G401 (cell line): Measurements from ENCODE around the gene BICRAL. TPM values are rescaled to one million over a fixed set of nuclear protein-coding genes. Genes with fewer than 3 reads are reported as not detected.

ENCODE experiments used
- DNase-seq: peaks from one replicate; pipeline ENCODE4 v3.0.0-alpha.2; 2015; ENCODE audit warnings: low spot score
- in situ Hi-C: cut with HindIII; loops from 2 replicates; pipeline ENCODE4 v1.10.0; 2016; ENCODE audit warnings: low sequenced_read_pairs, mixed read lengths
- total RNA-seq: library from RNA; depleted of rRNA; stranded (reverse); fragments of >200 nt; shearing (Covaris generic); gene quantifications from 2 replicates; pipeline ENCODE4 v1.2.3, GENCODE V29; 2014

BICRAL gene
- total RNA-seq, 1 experiment from 2014 or later, result 1.6 TPM

GRCh38 chr6:42820512-42821340, 38.9 kb downstream of the BICRAL start:
- in situ Hi-C loops, result loop anchor here (5.0 kb wide), 1 partner anchor 53 kb away; no protein-coding TSS in a partner anchor
- peak; percentile 26 for DNase-seq

- in situ Hi-C loops, result loop anchor here (5.0 kb wide), 1 partner anchor 54 kb away; no protein-coding TSS in a partner anchor
- no peak for DNase-seq
Observed at GRCh38 chr6:42821341-42821668, 39.5 kb downstream of the BICRAL start.

DNA sequence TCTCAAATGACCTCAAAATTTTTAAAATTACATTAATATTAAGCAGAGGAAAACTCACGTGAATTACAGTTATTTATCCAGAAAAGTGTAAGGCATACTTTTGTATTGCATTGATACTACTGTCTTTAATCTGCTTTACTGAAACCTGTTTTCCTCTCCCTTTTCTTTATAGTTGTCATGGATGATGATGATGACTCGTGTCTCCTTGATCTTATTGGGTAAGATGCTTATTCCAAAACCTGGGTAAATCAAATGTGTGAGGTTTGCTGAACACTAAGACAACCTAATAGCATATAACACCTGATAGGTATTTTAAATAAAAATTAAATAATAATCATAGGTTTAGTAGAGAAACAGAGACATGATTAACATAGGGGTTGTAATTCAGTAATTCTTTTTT, 40.0 kb downstream of the BICRAL start:
- in situ Hi-C loops, result loop anchor here (5.0 kb wide), 1 partner anchor 55 kb away; no protein-coding TSS in a partner anchor
- DNase-seq, result no peak

- no peak for DNase-seq
- in situ Hi-C loops, result no loop called here
Observed at GRCh38 chr6:42829561-42830092, 47.8 kb downstream of the BICRAL start.

GRCh38 chr6:42831237-42831636, 49.4 kb downstream of the BICRAL start:
- in situ Hi-C loops, result no loop called here
- no peak for DNase-seq

DNA sequence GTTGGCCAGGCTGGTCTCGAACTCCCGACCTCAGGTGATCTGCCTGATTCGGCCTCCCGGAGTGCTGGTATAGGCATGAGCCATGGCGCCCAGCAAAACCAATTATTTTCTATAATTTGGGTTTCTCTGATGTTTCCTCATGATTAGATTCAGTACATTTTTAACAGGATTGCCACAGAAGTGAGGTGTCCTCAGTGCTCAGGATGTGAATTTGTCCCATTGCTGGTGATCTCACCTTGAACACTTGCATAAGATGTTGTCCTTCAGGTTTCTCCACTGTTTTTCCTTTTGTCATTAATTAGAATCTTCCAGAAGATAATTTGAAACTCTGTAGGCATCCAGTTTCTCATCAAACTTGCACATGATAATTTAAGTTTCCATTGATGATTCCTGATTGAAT, 52.2 kb downstream of the BICRAL start:
- no peak for DNase-seq
- in situ Hi-C loops, result no loop called here

DNA sequence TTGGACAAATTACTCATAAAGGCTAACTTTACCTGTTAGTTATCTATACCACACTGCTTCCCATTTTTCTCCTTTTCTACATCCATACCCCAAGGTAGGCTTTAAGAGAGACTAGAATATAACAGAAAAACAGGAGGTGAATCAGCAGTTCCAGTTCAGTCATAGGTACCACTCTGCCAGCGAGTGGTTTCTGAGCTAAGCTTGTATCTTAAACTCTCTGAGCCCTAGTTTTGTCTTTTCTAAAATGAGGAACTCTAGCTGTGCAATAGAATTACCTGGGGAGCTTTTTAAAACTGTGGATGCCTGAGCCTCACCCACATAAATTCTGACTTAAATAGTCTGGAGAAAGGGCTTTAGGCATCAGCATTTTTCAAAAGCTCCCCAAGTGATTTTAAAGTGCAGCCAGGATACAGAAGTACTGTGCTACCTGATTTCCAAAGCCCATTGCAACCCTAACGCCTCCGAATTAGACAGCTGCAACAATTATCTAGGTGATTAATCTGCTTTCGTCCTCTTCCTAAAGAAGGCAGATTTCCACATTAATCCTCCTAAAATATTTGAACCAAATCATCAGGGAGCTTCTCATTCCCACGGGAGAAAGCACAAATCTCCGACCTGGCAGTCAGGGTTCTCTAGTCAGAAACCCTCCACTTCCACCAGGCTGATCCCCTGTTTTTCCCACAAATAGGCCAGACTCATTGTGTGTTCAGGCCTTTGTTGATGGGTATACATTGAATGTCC, 60.2 kb downstream of the BICRAL start:
- in situ Hi-C loops, result no loop called here
- DNase-seq, result no peak

DNA sequence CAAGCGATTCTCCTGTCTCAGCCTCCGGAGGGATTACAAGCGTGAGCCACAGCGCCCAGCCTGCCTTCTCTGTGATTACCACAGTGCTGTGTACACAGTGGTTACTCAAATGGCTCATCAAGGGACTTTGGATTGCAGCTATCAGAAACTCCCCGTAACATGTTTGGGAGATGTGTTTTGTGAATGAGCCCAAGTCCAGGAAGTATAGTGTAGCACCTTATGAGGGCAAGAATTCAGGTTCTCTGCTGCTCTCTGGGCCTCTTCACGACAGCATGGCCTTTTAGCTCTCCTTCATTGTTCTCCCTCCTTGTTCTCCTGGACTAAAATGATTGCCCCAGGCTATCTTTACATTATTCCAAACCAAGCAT, 63.5 kb downstream of the BICRAL start:
- in situ Hi-C loops, result no loop called here
- no peak for DNase-seq

GRCh38 chr6:42846505-42846904, 64.7 kb downstream of the BICRAL start:
- peak; percentile 70 for DNase-seq
- in situ Hi-C loops, result no loop called here

DNA sequence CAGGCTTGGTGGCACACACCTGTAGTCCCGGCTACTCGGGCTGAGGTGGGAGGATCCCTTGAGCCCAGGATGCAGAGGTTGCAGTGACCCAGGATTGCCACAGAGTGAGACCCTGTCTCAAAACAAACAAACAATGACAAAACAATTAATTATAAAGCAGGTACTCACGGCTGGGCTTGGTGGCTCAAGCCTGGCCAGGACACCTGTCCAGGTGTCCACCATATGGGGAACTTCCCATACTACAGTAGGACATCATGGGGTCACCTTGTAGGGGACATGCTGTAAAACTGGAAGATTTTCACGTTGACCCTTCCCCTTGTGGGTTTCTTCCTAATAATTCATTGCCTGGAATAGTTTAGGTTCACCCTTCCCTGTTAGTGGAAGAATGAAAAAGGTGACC, 66.8 kb downstream of the BICRAL start:
- in situ Hi-C loops, result no loop called here

GRCh38 chr6:42851599-42851998, 69.7 kb downstream of the BICRAL start:
- DNase-seq, result no peak
- in situ Hi-C loops, result loop anchor here (25.0 kb wide), 1 partner anchor 189 kb away; no protein-coding TSS in a partner anchor

More for the DNA sequence above, 66.8 kb downstream of the BICRAL start:
- DNase-seq, result no peak

DNA sequence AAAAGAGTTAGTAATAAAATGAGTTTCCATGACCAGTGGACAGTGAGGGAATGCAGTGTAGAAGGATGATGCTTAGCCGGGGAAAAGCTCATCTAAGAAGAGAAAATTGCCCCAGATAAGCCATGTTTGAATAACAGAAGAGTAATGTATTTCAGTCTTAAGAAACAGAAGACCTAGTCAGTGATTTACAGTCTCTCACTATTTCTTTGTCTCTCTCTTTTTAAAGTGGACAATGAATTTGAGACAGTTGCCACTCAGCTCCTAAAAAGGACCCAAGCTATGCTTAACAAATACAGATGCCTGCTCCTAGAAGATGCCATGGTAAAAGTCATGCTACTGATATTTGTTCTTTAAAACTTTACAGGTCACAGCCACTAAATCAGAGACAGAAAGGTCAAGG, 78.2 kb downstream of the BICRAL start:
- no peak for DNase-seq
- in situ Hi-C loops, result loop anchor here (25.0 kb wide), 1 partner anchor 198 kb away; no protein-coding TSS in a partner anchor

DNA sequence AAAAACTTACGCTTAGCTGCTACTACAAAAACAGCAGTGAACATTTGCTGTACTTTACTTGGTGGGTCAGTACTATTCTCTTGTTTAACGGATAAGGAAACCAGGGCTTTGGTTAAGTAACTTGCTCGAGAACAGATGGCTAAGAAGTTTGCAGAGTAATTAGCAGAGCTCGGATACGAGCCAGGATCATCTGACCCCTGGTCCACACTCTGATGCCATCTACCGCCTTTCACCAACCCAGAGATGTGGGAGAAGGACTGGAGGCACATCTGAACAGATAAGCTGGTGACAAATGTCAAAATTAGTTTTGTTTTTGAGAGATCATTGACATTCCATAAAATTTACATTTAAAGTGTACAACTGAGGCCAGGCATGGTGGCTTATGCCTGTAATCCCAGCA, 78.6 kb downstream of the BICRAL start:
- in situ Hi-C loops, result loop anchor here (25.0 kb wide), 1 partner anchor 198 kb away; no protein-coding TSS in a partner anchor
- no peak for DNase-seq

GRCh38 chr6:42864602-42865001, 82.8 kb downstream of the BICRAL start:
- in situ Hi-C loops, result loop anchor here (25.0 kb wide), 1 partner anchor 202 kb away; no protein-coding TSS in a partner anchor
- DNase-seq, result no peak

DNA sequence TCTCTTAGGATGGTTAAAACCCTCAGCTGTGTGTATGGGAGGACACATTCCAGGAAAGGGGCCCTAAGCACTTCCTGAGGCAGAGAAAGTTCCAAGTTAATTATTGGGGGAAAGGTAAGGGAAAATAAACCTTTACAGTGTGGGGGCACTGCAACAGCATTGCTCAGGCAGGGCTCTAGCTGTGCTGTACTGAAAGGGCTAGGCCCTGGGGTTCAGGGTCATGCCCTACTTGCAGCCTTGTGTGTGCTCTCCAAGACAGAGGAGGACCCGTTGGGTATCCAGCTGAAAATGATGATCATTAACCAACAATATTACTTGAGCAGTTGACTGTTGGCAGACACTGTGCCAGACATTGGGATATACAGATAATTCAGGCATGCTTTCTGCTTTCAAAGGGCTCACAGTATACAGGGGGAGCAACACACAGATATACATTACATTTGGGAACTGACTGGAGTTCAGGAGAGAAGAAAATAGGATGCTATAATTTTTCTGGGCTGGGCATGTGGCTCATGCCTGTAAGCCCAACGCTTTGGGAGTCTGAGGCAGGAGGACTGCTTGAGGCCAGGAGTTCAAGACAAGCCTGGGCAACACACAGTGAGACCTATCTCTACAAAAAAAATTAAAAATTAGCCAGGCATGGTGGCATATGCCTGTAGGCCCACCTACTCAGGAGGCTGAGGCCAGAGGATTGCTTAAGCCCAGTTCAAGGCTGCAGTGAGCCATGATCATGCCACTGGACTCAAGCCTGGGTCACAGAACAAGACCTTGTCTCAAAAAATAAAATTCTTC, 88.5 kb downstream of the BICRAL start:
- no peak for DNase-seq
- in situ Hi-C loops, result loop anchor here (25.0 kb wide), 1 partner anchor 208 kb away; no protein-coding TSS in a partner anchor

DNA sequence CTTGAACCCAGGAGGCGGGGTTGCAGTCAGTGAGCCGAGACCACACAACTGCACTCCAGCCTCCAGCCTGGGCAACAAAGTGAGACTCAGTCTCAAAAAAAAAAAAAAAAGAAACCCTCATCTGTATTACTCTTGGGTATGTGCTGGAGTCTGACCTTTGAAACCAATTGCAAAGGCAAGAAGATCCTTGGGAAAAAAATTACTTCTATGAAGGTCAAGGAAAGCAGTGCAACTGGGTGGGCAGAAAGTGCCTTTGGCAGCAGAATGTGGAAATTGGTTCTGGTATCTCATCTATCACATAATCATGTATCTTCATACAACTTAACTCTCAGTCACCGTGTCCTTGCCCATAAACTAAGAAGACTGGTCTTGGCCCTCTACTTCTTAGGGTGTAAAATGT, 89.9 kb downstream of the BICRAL start:
- in situ Hi-C loops, result loop anchor here (25.0 kb wide), 1 partner anchor 209 kb away; no protein-coding TSS in a partner anchor
- no peak for DNase-seq

- in situ Hi-C loops, result loop anchor here (25.0 kb wide), 1 partner anchor 211 kb away; no protein-coding TSS in a partner anchor
- no peak for DNase-seq
Observed at GRCh38 chr6:42873313-42873712, 91.5 kb downstream of the BICRAL start.

GRCh38 chr6:42877695-42878094, 95.8 kb downstream of the BICRAL start:
- no peak for DNase-seq
- in situ Hi-C loops, result no loop called here
